PFSK-1 (cell line): ENCODE results near the gene GALNT4.

Experiments used
- POLR2AphosphoS5 ChIP-seq: IDR thresholded peaks from 2 replicates; pipeline ENCODE4 v1.6.1; 2012; ENCODE audit warnings: low read depth, mild to moderate bottlenecking, control low read depth, low read length, moderate library complexity
- SIN3A ChIP-seq: IDR thresholded peaks from 2 replicates; pipeline ENCODE4 v1.6.1; 2012; ENCODE audit warnings: mild to moderate bottlenecking, low read length, moderate library complexity, borderline replicate concordance; ENCODE audit not compliant: insufficient read depth
- TF ChIP-seq, protein P1 (sequence below), 2 experiments: IDR thresholded peaks; 2 replicates each; pipeline versions ENCODE4 v1.6.1 to v1.8.0; 2011 to 2012; ENCODE audit warnings: low read depth in 2 of 2, low read length in 2 of 2, control low read depth in 1 of 2, inconsistent platforms in 1 of 2, mild to moderate bottlenecking in 1 of 2, moderate library complexity in 1 of 2; ENCODE audit not compliant: insufficient read depth in 1 of 2

DNA sequence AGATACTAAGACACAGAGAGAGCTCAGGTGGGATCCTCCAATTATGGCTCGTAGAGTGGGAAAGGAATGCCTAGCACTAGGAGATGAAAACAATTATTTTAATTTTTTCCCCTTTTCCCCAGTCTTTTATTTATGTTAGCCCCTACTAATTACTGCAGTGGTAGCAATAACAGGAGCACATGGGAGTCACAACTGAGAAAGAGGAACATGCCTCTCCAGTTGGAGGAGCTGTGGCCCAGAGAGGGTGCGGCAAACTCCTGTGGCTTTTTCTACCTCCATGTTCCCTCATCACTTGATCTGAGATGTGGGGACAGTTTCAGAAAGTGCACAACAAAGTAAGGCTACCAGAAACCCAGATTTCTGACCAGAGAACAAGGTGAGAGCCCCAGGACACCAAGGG, 27.2 kb upstream of the GALNT4 start:
- no peak for TF ChIP-seq SIN3A
- TF ChIP-seq POLR2AphosphoS5: no peak
- TF ChIP-seq, protein P1, sequence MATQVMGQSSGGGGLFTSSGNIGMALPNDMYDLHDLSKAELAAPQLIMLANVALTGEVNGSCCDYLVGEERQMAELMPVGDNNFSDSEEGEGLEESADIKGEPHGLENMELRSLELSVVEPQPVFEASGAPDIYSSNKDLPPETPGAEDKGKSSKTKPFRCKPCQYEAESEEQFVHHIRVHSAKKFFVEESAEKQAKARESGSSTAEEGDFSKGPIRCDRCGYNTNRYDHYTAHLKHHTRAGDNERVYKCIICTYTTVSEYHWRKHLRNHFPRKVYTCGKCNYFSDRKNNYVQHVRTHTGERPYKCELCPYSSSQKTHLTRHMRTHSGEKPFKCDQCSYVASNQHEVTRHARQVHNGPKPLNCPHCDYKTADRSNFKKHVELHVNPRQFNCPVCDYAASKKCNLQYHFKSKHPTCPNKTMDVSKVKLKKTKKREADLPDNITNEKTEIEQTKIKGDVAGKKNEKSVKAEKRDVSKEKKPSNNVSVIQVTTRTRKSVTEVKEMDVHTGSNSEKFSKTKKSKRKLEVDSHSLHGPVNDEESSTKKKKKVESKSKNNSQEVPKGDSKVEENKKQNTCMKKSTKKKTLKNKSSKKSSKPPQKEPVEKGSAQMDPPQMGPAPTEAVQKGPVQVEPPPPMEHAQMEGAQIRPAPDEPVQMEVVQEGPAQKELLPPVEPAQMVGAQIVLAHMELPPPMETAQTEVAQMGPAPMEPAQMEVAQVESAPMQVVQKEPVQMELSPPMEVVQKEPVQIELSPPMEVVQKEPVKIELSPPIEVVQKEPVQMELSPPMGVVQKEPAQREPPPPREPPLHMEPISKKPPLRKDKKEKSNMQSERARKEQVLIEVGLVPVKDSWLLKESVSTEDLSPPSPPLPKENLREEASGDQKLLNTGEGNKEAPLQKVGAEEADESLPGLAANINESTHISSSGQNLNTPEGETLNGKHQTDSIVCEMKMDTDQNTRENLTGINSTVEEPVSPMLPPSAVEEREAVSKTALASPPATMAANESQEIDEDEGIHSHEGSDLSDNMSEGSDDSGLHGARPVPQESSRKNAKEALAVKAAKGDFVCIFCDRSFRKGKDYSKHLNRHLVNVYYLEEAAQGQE (IDR thresholded peaks at IDR 0.05; ENCODE audit: insufficient read depth in 1 of 2, low read depth in 2 of 2, low read length in 2 of 2): no peak
